ENCODE measurements around the gene PPARA.

The PPARA gene

GRCh38 chr22:46113910-46114517 is 36.3 kb upstream of the PPARA start:
- no peak for DNase-seq (ENCODE audit: low spot score)

- no peak for DNase-seq (ENCODE audit: low spot score)
These were observed 35.6 kb upstream of the PPARA start for GRCh38 chr22:46114518-46115387.

GRCh38 chr22:46115388-46115678 is 35.0 kb upstream of the PPARA start:
- DNase-seq (ENCODE audit: low spot score): no peak

- DNase-seq (ENCODE audit: low spot score): no peak
These were observed 34.4 kb upstream of the PPARA start for GRCh38 chr22:46115755-46116490.

GRCh38 chr22:46116491-46116958 is 33.8 kb upstream of the PPARA start:
- DNase-seq (ENCODE audit: low spot score): peak; percentile 77

- DNase-seq (ENCODE audit: low spot score): no peak
These were observed 32.8 kb upstream of the PPARA start for GRCh38 chr22:46117206-46118199.

- no peak for DNase-seq (ENCODE audit: low spot score)
These were observed 31.1 kb upstream of the PPARA start for GRCh38 chr22:46119093-46119728.

- DNase-seq (ENCODE audit: low spot score): peak; percentile 59
These were observed 30.5 kb upstream of the PPARA start for GRCh38 chr22:46119729-46120419.

GRCh38 chr22:46120420-46120737 is 29.9 kb upstream of the PPARA start:
- DNase-seq (ENCODE audit: low spot score): no peak

GRCh38 chr22:46121079-46121478 is 29.2 kb upstream of the PPARA start:
- DNase-seq (ENCODE audit: low spot score): no peak

- DNase-seq (ENCODE audit: low spot score): no peak
These were observed 28.6 kb upstream of the PPARA start for GRCh38 chr22:46121523-46122287.

- DNase-seq (ENCODE audit: low spot score): peak; percentile 73
These were observed 27.8 kb upstream of the PPARA start for GRCh38 chr22:46122511-46122971.

GRCh38 chr22:46122980-46123693 is 27.2 kb upstream of the PPARA start:
- no peak for DNase-seq (ENCODE audit: low spot score)

GRCh38 chr22:46123694-46124382 is 26.5 kb upstream of the PPARA start:
- no peak for DNase-seq (ENCODE audit: low spot score)

- DNase-seq (ENCODE audit: low spot score): no peak
These were observed 25.8 kb upstream of the PPARA start for GRCh38 chr22:46124383-46125144.

GRCh38 chr22:46125311-46125710 is 25.0 kb upstream of the PPARA start:
- no peak for DNase-seq (ENCODE audit: low spot score)

Data from SK-N-DZ (cell line).